Brain microvascular endothelial cell (primary cell): ENCODE results near the gene TMPRSS5.

Experiments used
- DNase-seq: peaks from one replicate; pipeline ENCODE4 v3.0.0-alpha.2; 2020
- H3K27ac ChIP-seq: fragments of 250-450 bp; sonication (Bioruptor Pico); 2 replicates; pipeline ENCODE4 v1.5.1; 2020; ENCODE audit warnings: mild to moderate bottlenecking, moderate library complexity
- H3K27me3 ChIP-seq: fragments of 250-450 bp; sonication (Bioruptor Pico); replicated peaks from 2 replicates; pipeline ENCODE4 v1.5.1; 2020; ENCODE audit warnings: mild to moderate bottlenecking
- H3K36me3 ChIP-seq: fragments of 250-450 bp; sonication (Bioruptor Pico); replicated peaks from 2 replicates; pipeline ENCODE4 v1.5.1; 2020; ENCODE audit warnings: mild to moderate bottlenecking
- H3K4me3 ChIP-seq: 2 replicates; pipeline ENCODE4 v1.5.1; 2011; ENCODE audit warnings: low read depth, mild to moderate bottlenecking, control low read depth, low read length, moderate library complexity
- in situ Hi-C: cut with HindIII; loops from 2 replicates; pipeline ENCODE4 v1.10.0; 2017; ENCODE audit warnings: low sequenced_read_pairs, low pct_ligation_motif_present
- TF ChIP-seq, protein P1 (sequence below): IDR thresholded peaks from 2 replicates; pipeline ENCODE4 v1.5.1; 2011; ENCODE audit warnings: low read depth, mild to moderate bottlenecking, moderate library complexity, low read length, control low read depth, inconsistent platforms; ENCODE audit errors: missing control alignments

The TMPRSS5 gene

GRCh38 chr11:113664981-113665710 is 41.0 kb downstream of the TMPRSS5 start:
- no peak overlapping the region for H3K4me3 ChIP-seq
- peak overlapping the region; percentile 92 for H3K27ac ChIP-seq
- in situ Hi-C loops = no loop called here
- no peaks in the 10 kb centered on the region for H3K36me3 ChIP-seq
- DNase-seq = no peak
- TF ChIP-seq, protein P1, sequence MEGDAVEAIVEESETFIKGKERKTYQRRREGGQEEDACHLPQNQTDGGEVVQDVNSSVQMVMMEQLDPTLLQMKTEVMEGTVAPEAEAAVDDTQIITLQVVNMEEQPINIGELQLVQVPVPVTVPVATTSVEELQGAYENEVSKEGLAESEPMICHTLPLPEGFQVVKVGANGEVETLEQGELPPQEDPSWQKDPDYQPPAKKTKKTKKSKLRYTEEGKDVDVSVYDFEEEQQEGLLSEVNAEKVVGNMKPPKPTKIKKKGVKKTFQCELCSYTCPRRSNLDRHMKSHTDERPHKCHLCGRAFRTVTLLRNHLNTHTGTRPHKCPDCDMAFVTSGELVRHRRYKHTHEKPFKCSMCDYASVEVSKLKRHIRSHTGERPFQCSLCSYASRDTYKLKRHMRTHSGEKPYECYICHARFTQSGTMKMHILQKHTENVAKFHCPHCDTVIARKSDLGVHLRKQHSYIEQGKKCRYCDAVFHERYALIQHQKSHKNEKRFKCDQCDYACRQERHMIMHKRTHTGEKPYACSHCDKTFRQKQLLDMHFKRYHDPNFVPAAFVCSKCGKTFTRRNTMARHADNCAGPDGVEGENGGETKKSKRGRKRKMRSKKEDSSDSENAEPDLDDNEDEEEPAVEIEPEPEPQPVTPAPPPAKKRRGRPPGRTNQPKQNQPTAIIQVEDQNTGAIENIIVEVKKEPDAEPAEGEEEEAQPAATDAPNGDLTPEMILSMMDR = no peak
- no peaks in the 10 kb centered on the region for H3K27me3 ChIP-seq

- DNase-seq = peak; percentile 82
These were observed 41.8 kb downstream of the TMPRSS5 start for GRCh38 chr11:113664069-113664980.

DNA sequence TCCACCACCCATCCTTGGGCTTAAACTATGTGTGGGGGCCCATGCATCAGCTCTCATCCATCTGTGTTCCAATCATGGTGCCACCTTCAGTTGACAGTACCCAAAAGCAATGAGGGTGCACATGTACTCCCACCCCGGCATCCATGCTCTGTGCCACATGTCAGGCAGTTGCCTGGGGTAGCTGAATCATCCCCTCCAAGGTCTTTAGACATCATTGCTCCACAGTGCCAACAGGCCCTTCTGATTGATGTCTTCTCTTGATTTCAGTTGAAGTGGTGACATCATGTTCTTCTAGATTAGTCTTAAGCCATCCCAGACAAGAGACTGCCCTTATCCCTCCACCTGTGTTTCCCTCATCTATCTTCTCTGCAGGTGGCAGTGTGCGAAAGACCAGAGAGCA is 42.5 kb downstream of the TMPRSS5 start:
- TF ChIP-seq, protein P1 = no peak
- no peak overlapping the region for H3K4me3 ChIP-seq
- H3K27ac ChIP-seq = peak overlapping the region; percentile 92
- DNase-seq = no peak
- H3K36me3 ChIP-seq = no peaks in the 10 kb centered on the region
- no peaks in the 10 kb centered on the region for H3K27me3 ChIP-seq
- in situ Hi-C loops = no loop called here

More at GRCh38 chr11:113664069-113664980, 41.8 kb downstream of the TMPRSS5 start:
- in situ Hi-C loops = no loop called here
- peak overlapping the region; percentile 92 for H3K27ac ChIP-seq
- TF ChIP-seq, protein P1 = no peak
- no peak overlapping the region for H3K4me3 ChIP-seq
- no peaks in the 10 kb centered on the region for H3K36me3 ChIP-seq
- no peaks in the 10 kb centered on the region for H3K27me3 ChIP-seq

DNA sequence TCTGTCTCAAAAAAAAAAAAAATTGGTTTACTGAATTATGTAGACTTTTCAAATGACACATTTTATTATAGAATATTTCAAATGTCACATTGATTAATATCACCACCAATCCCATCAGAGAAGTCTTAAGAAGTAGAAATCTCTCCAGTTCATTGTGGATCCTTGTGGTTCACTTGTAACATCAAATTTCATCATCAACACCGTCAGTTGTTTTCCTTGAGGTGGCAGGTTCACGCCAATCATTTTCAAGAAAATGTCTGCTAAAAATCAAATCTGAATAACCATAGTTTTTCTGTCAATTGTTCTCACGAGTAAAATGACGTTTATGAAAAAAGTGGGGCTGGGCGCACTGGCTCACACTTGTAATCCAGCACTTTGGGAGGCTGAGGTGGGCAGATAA is 50.3 kb downstream of the TMPRSS5 start:
- in situ Hi-C loops = no loop called here
- H3K36me3 ChIP-seq = no peaks in the 10 kb centered on the region
- DNase-seq = no peak
- no peak overlapping the region for H3K4me3 ChIP-seq
- H3K27me3 ChIP-seq = no peaks in the 10 kb centered on the region
- TF ChIP-seq, protein P1 = no peak
- H3K27ac ChIP-seq = no peak overlapping the region

DNA sequence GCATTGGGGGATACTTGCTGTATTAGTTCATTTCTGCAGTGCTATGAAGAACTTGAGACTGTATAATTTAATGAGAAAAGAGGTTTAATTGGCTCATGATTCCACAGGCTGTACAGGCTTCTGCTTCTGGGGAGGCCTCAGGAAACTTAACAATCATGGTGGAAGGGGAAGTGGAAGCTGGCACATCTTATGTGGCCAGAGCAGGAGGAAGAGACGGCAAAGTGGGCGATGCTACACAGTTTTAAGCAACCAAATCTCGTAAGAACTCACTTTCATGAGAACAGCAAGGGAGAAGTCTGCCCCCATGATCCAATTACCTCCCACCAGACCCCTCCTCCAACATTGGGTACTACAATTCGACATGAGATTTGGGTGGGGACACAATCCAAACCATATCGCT is 55.1 kb downstream of the TMPRSS5 start:
- Histone ChIP-seq H3K27me3 (no peaks in the 10 kb centered on the region), H3K27ac (no peak overlapping the region), H3K36me3 (no peaks in the 10 kb centered on the region), H3K4me3 (no peak overlapping the region)
- in situ Hi-C loops = no loop called here
- TF ChIP-seq, protein P1 = no peak
- no peak for DNase-seq
